Measurements from ENCODE around the gene CMIP.

The CMIP gene

DNA sequence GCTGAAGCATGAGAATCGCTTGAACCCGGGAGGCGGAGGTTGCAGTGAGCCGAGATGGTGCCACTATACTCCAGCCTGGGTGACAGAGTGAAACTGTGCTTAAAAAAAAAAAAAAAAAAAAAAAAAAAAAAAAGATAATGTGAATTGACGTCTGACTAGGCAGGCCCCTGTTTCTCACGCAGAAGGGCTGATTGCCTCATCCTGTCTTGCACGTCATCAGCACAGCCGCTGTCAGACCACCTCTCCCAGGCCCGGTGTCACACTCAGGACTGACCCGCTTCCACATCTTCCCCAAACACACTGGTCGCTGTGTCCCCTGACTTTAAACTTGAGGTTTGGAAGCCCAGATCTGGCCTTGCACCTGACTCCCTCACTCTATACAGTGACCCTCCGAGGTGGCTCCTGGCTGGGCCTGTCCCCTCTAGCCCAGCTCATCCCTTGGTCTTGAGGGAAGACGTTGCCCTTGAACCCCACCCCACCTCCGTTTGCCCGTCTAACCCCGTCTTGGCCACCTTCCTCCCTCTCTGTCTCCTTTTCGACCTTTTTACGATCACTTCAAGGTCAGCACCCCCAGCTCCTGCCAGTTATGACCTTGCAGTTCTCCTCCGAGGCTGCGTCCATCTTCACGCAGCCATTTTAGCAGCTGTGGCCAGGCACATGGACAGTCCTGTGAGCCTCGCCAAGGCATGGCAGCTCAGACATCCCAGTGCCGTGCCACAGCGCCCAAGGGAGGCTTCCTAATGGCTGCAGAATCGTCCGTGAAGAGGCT lies 184.6 kb downstream of the CMIP start:
- no peak for DNase-seq

DNA sequence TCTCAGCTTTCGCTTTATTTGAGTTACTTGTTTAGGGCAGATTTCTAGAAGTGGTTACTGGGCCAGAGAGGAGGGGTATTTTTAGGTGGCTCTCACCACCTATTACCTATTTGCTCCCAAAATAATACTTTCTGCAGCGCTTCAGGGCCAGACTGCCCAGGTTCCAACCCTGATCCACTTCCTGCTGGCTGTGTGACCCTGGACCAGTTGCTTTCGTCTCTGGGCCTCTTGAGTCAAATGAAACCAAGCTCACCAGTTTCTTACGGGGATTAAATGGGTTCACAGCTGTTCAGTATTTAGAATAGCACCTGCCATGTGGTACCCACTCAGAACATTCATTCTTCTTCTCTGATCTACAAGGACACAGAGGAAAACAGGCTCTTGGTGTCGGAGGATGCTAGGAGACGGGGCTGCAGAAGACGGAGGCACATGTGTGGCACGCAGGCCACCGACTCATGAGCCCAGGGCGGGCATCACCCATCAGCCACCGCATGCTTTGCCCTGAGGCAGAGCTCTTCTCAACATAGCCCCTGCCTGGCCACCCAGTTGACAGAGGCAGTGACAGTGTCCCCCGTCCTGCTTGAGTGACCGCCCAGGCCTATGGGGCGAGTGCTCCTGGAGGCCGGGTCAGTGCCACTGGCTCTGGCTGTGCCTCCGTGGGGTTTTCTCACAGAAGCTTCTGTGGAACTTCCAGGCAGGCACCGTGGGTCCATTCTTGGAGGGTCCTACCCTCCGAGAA lies 185.5 kb downstream of the CMIP start:
- no peak for DNase-seq

DNA sequence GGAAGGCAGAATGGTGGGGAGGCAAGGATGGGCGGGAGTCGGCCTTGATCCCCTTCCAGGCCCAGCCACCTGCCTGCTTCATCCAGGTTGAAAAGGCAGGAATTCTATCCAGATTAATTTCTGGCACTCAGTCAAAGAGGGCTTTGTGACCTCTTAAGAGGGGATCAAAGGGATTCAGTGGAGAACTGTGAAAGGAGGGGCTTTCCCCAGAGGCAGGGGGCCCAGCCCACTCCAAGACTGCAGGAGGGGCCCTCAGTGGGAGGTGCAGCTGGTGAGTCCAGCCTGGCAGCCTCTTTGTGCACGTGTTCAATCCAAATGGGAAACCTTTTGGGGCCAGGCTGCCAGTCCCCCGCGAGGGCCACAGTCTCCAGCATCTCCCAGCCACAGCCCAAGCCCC lies 186.0 kb downstream of the CMIP start:
- DNase-seq, result no peak

DNA sequence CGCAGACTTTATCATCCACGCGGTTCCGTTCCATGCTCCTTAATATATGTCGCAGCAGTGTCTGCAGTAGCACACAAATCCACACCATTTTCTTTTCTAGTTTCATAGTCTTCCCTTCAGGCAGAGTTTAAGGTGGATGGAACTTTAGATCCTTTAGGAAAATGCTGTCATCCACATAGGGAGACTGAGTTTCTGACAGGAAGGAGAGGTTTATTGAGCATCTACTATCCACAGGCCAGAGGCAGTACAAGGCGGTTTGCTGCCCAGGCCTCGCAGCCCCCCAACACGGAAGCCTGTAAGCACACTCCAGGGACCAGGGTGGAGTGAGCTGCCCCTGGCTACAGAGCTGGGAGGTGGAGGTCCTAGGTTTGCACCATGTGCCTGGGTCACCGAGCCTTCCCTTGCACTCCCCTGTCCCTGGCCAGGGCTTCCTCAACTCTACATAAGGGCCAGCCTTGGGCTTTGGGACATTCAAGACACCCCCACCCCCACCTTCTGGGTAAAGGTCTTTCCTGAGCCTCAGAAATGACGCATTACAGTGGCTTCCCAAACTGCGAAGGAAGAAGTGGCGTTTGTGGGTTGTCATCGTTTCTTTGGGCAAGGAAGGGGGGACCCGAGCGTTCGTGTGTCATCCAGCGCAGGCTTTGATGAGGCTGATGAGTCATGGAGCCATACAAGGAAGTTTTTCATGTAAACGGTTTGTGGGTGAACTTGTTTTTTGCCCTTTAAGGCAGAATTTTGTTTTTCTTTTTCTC lies 188.0 kb downstream of the CMIP start:
- DNase-seq, result no peak

DNA sequence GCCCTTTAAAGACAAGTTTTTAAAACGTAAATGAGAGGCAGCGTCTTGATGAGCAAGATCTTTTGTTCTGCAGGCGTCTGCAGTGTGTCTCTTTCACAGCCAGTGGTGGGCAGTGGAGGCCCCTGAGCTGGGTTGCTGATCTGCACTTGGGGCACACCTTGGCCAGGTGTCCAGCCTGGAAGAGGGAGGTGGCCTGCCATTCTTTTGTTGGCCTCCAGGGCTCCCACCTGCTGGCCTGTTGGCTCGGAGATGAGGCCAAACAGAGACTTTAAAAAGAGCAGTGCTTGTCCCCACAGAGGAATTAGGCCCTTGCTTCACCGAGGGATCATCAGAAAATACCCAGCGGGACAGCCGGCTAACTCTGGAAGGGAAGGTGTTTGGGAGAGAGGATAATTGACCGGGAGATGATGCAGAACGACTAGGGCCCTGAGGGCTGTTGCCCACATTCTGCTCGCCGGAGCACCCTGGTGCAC lies 188.6 kb downstream of the CMIP start:
- no peak for DNase-seq

DNA sequence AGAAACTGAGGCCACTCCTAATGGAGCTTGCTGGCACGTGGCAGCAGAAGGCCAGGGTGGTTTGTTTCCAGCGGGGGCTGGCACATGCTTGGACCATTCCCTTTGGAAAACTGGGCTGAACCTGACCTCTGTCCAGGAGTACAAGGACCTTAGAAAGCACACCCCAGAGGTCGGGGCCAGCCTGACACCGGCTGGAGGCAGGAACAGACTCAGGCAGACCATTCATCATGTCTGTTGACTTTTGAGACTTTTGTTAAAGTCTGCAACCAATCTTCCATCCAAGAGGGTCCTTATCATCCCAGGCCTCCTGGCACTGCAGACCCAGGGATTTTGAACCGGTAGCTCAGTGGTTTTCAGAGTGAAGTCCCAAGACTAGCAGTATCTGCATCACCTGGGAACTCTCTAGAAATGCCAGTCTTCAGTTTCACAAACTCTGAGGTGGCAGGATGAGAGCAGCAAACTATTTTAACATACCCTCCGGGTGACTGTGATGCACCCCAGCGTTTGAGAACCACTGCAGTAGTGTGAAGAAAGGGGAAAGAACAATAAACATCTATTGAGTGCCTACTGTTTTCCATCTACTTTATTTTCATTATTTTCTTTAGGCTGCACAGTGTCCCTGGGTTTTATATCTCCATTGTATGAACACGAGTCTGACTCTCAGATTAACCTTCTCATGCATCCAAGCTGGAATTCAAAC lies 189.2 kb downstream of the CMIP start:
- no peak for DNase-seq

DNA sequence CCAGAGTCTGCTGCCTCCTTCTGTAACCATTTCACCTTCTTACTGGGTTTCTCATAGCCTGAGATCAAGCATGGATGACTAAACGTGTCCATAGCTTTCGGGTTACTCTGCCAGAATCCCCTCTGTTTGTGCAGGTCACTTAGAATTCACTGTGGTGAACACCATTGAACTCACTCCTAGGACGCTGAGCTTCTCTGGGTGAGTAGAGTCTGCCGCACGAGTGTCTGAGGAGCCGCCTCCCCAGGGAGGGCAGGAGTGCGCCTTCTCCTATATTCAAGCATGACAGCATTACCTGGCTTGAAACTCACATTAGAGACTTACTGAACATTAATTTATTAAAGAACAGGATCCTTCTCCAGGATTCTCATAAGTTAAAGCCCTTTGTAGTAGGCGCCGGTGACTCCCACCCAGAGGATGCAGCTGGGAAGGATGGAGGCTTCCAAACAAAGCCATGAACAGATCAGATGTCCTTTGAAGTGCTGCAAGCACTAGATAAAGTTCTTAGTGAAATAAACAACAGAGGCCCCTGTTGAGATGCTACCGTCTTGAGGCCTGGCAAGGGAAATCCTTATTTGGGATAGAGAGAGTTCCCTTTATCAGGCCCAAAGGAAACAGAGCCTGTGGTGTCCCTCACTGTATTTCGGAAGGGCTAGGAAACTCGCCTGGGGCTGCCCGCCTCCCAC lies 189.9 kb downstream of the CMIP start:
- DNase-seq, result peak; percentile 44

DNA sequence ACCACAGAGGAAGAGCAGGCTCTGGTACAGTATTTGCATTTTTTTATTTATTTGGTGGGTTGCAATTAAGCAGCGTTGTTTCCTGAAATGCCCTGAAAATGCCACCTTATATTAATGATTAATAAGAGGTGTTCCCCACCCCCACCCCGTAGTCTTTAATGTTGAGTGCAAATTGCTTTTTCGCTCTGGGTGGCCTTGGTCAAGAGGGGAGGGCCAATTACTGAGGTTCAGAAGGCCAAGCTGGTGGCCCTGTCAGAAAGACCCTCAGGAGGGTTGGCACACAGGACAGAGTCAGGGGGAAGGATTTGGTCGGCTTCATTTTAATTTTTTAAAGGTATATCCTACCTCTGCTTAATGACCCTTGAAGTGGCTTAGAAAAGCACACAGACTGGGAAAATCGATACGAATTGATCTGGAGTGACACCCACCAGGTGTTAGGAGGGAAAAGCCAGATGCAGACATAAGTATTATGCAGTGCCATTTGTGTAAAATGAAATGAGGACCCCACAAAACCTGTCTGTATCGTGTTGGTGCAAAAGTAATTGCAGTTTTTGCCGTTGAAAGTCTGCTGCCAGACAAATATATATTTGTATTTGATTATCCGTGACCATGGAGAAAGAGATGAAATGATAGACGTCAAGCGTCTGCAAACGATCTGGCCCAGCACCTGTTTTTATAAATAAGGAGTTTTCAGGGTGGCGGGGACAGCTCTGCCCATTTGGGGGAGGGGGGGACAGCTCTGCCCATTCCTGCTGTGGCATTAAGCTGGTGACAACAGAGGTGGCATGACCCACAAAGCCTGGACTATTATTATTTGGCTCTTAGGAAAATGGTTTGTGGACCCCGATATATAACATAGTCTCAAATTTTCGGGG lies 190.7 kb downstream of the CMIP start:
- DNase-seq, result no peak

DNA sequence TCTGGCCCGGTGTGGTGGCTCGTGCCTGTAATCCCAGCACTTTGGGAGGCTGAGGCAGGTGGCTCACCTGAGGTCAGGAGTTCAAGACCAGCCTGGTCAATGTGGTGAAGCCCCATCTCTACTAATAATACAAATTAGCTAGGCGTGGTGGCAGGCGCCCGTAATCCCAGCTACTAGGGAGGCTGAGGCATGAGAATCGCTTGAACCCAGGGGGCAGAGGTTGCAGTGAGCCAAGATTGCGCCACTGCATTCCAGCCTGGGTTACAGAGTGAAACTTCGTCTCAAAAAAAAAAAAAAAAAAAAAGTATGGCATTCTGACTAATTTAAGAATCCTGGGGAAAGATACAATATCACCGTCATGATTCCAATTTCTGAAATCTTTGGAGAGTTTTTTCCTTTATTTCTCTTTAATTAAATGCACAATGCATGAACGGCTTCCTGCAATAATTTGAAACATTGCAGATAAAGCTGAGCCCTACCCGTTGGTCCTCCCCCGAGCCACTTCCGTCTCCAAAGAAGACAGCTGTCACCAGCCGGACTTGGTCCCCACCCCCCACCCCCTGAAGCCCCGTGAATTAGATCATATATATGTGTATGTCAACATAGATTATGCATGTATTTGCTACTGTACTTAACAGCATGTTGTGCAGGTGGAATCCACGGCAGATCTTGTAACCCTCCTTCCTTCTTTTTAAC lies 191.8 kb downstream of the CMIP start:
- peak; percentile 8 for DNase-seq

DNA sequence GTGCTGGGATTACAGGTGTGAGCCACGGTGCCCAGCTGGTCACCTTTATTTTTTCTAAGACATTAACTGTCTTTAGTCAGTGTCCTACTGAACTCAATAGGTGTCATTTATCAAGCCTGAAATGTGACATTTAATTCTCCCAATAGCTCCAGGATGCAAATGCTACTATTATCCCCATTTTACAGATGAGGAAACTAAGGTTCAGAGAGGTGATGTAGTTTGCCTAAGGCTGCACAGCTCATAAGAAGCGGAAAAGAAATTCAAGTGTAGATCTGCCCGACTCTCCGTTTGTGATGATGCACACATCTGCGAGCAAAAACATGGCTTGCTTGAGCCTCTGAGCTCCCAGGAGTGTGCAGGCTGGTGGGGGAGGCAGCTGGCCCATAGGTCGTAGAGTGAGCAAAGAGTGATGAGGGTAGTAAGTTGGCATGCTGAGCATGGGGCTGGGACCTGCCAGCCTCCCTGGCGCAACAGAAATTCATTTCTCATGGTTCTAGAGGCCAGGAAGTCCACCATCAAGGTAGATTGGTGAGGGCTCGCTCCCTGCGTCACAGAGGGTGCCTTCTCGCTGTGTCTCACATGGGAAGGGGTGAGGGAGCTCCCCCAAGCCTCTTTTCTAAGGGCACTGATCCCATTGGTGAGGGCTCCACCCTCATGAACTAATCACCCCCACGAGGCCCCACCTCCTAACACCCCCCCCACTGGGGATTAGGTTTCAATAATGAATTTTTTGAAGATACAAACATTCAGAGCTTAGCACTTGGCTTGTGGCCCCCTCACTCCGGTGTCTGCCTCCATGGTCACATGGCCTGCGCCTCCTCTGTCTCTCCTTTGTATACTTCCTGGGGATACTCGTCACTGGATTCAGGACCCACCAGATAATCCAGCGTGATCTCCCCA lies 193.0 kb downstream of the CMIP start:
- no peak for DNase-seq

DNA sequence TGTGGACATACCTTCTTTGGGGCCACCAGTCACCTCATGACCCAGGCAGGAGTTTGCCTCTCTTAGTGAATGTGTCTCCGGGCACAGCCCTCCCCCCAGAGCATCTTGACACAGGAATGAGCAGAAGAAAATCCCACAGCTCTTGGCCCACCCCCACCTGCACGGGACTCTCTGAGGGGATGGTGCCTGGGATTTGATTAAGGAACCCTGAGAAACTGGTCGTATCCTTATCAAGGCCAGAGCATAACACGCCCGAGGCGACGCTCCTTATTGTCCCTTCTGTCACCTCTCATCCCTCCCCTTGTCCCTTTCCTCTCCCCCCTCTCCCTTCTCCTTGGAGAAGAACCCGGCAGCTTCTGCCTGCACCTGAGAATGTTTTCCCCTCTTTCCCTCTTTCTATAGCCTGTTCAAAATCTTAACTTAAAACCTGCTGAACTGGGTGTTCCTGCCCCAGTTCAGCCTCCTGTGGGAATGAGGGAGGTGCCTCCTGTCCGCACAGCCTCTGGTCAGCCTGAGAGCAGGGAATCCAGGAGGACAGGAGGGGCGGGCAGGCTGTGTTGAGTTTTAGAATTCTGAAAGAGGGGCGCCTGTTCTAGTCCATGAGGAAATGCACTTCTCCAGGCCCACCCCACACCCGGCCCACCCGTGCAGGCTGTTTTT lies 193.8 kb downstream of the CMIP start:
- DNase-seq, result no peak

DNA sequence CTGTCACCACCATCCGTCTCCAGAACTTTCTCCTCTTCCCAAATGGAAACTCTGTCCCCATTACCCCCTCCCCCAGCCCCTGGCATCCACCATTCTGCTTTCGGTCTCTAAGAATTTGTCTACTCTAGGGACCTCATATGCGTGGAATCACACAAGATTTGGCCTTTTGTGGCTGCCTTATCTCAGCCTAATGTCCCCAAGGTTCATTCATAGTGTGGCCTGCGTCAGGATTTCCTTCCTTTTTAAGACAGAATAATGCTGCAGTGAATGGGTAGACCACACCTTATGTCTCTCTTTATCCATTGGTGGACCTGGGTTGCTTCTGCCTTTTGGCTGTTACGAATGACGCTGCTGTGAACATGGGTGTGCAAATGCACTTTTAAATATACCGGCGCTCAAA lies 194.7 kb downstream of the CMIP start:
- DNase-seq, result no peak

DNA sequence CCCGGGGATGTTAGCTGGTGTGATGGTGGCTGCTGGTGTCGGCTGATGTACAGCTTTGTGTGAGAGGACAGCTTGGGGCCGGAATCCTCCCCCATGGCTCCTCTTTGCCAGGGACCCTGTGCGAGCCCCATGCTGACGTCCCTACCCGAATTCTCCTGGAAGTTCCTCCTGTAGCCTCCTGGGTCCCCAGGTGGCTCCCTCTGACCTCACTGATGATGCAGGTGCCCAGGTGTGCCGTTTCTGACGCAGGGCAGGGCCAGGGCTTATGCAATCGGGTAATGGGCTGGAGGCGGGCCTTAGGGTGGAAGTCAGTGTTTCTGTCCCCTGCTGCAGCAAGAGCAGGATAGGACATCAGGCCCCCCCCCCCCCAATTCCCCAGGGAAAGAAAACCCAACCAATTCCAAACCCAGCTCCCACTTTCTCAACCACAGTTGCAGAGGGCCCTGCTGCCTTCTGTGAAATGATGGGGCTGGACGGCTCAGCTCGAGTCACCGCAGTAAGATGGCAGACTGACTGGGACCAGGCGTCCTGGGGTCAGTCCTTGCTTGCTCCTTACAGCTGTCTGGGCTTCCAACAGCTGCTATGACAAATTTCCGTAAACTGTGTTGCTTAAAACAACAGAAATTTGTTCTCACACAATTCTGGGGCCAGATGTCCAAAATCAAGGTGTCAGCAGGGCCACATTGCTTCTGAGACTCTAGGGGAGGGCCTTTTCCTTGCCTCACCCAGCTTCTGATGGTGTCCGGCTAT lies 195.5 kb downstream of the CMIP start:
- DNase-seq, result no peak

DNA sequence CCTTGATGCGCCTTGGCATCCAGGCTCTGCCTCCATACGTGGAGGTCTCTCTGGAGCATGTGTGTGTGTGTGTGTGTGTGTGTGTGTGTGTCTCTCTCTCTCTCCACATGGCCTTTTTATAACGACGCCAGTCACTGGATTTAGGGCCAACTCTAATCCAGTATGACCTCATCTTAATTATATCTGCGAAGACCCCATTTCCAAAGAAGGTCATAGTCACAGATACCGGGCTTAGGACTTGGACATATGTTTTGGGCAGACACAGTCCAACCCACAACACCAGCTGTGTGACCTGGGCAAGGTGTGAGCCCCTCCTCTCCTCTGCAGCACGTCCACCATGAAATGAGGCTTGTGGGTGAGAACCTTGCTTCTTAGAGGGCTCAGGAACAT lies 196.1 kb downstream of the CMIP start:
- DNase-seq, result no peak

DNA sequence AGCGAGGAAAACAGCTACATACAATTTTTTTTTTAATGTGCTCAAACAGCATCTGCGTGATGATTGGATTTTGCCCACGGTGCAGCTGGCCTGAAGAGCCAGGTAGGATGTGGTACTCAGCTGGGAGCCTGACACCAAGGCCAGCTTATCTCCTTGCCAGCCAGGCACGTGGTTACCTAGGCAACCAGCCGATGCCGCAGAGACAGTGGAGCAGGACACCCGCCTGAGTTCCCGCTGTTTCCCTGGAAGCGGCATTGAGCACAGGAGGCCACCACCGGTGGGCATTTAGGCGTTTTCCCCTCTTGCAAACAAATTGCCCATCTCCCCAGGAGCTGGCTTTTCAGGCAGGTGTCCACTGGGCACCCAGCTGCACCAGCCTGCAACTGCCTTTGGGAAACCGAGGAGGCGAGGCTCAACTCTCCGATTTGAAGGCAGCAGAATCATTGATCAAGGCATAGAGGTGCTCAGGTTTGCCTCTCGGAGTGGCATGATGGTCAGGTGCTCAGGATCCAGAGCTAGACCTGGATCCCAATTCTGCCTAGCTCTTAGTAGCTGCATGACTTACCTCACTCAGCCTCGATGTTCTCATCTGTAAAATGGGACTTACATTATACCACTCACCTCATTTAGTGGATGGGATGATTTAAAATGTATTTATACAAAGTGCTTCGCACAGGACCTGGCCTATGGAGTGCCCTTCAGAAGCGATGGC lies 196.9 kb downstream of the CMIP start:
- no peak for DNase-seq

DNA sequence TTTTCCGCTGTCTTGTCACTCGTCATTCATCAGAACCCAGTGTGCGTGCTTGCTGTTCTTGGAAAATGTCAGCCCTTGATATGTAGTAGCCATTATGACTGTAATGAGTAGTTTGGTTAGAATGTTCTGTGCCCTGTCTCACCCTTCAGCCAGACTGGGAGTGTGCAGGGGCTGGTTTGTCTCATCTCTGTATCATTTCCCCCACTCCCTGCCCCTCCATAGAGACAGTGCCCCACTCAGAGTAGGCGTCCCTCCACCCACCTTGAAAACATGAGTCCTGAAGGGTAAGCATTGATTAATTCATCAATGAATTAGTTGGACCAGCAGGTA lies 197.5 kb downstream of the CMIP start:
- DNase-seq, result no peak

DNA sequence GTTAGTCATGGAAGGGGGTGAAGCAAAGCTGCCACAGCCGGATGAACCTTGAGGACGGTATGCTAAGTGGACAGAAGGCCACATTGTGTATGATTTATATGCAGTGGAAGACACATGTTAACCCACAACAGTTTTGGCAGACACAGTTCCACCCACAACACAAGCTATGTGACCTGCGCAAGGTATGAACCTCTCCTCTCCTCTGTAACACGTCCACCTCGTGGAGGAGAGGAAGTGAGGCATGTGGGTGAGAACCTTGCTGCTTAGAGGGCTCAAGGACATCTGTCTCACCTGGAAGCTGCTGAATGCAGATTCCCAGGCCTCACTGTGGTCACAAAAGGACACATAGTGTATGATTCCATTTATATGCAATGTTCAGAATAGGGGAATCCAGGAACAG lies 198.3 kb downstream of the CMIP start:
- DNase-seq, result no peak

DNA sequence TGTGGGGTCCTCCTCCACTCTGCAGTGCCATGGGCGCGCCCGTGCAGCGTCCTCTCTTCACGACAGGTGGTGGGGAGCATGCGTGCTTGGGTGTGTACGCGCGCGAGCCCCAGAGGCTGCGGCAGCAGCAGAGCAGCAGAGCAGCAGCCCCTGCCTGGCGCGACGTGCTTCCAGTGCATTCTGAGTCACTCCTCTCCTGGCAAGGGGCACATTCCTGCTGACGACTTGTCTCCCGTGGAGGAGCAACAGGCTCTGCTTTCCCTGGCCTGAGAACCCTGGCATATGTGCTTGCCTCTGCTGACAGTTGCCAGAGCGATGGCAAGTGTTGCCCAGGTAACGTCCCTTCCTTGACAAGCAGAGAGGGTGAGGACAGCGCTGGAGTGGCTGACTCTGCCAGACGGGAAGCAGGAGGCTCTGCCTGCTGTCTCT lies 200.7 kb downstream of the CMIP start:
- DNase-seq, result no peak
